ENCODE data around the gene KRT74.

The KRT74 gene

DNA sequence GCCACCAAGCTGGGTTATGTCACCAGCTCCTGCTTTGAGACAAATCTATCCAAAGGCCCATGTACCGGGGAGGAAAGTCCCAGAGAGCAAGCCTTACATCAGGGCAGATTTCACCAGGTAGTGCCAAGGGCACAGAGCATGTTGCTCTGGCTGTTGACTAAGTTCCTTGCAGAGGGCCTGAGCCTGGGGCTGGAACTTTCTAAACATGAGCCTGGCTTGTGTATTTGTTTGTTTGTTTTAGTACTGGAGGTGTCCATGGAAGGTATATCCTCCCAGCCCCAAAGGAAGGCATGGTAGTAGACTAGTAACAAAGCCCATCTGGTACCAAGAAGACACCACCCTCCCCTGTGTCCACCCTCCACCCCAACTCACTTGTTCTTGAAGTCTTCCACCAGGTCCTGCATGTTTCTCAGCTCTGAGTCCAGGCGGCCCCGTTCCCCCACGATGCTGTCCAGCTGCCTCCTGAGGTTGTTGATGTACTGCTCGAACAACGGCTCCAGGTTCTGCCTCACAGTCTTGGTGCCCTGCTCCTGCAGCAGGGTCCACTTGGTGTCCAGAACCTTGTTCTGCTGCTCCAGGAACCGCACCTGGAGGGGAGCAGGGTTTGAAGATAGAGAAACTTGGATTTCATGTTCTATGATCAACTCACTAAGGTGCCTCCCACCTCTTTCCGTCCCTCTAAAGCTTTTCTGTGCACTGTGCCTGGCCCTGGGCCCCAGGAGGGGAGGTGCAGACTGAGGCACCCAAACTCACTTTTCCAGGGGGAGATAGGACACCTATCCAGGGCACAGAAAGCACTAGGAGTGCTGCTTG lies 54.9 kb downstream of the KRT74 start:
- H3K27me3 ChIP-seq (replicated peaks; ENCODE audit: control insufficient read depth, insufficient read depth, low read length, poor library complexity, severe bottlenecking), result no peaks in the 10 kb centered on the region
- no peak overlapping the region for H3K4me3 ChIP-seq (ENCODE audit: insufficient read depth, low read depth, low read length, poor library complexity, severe bottlenecking)
- H3K4me1 ChIP-seq (ENCODE audit: control insufficient read depth, insufficient read depth, low read length, poor library complexity, severe bottlenecking), result no peaks in the 10 kb centered on the region
- DNase-seq, result no peak
- no peaks in the 10 kb centered on the region for H3K9me3 ChIP-seq (ENCODE audit: control insufficient read depth, low read length)
- H3K36me3 ChIP-seq (ENCODE audit: control insufficient read depth, insufficient read depth, low read length), result no peaks in the 10 kb centered on the region
- H3K27ac ChIP-seq (ENCODE audit: insufficient read depth, low read length, poor library complexity, severe bottlenecking), result no peak overlapping the region

DNA sequence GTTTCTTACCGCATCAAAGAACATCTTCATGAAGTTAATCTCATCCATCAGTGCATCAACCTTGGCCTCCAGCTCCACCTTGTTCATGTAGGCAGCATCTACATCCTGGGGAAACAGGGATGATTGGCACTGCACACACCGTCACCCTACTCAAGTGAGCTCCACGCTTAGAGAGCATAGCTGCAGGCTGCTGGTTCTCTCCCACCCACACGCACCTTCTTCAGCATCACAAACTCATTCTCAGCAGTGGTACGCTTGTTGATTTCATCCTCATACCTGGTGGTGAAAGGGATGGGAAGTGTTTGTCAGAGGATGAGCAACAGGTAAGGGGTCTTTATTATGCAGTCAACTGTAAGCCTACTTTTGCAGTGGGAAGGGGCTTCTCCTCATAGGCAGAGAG lies 55.8 kb downstream of the KRT74 start:
- H3K27ac ChIP-seq (ENCODE audit: insufficient read depth, low read length, poor library complexity, severe bottlenecking), result no peak overlapping the region

DNA sequence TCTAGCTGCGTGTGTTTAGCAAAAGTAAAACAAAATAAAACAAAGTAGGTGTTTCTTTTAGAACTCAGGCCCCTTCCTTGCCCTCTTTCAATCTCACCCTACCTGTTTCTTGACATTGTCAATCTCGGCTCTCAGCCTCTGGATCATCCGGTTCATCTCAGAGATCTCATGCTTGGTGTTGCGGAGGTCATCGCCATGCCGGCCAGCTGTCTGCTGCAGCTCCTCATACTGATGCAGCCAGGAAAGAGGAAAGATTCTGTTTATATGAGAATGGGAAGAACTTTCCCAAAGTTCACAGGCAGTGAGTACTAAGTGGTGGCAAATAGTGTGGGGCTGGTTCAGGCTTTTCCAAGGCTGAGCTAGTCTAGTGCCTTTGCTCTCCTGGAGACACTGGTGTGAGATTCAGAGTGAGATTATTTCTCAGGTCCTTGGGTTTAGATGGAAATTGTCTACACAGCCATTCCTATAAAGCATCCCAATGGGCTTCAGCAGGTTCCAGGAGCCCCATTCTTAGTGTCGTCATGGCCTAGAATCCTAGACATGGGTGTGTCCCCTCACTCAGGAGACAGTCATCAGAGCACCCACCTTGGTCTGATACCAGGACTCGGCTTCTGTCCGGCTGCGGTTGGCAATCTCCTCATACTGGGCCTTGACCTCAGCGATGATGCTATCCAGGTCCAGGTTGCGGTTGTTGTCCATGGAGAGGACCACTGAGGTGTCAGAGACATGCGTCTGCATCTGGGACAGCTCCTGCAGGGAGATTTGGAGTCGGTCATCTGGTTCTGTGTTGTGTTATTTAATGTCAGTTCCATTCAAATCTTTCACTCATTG lies 56.4 kb downstream of the KRT74 start:
- no peak overlapping the region for H3K4me3 ChIP-seq (ENCODE audit: insufficient read depth, low read depth, low read length, poor library complexity, severe bottlenecking)
- H3K9me3 ChIP-seq (ENCODE audit: control insufficient read depth, low read length), result no peaks in the 10 kb centered on the region
- H3K4me1 ChIP-seq (ENCODE audit: control insufficient read depth, insufficient read depth, low read length, poor library complexity, severe bottlenecking), result no peaks in the 10 kb centered on the region
- H3K27me3 ChIP-seq (replicated peaks; ENCODE audit: control insufficient read depth, insufficient read depth, low read length, poor library complexity, severe bottlenecking), result no peaks in the 10 kb centered on the region
- DNase-seq, result no peak
- H3K27ac ChIP-seq (ENCODE audit: insufficient read depth, low read length, poor library complexity, severe bottlenecking), result no peak overlapping the region
- H3K36me3 ChIP-seq (ENCODE audit: control insufficient read depth, insufficient read depth, low read length), result no peaks in the 10 kb centered on the region

More for the DNA sequence above, 55.8 kb downstream of the KRT74 start:
- no peak for DNase-seq
- Histone ChIP-seq H3K4me3 (ENCODE audit: insufficient read depth, low read depth, low read length, poor library complexity, severe bottlenecking) (no peak overlapping the region), H3K9me3 (ENCODE audit: control insufficient read depth, low read length) (no peaks in the 10 kb centered on the region), H3K4me1 (ENCODE audit: control insufficient read depth, insufficient read depth, low read length, poor library complexity, severe bottlenecking) (no peaks in the 10 kb centered on the region), H3K27me3 (replicated peaks; ENCODE audit: control insufficient read depth, insufficient read depth, low read length, poor library complexity, severe bottlenecking) (no peaks in the 10 kb centered on the region), H3K36me3 (ENCODE audit: control insufficient read depth, insufficient read depth, low read length) (no peaks in the 10 kb centered on the region)

DNA sequence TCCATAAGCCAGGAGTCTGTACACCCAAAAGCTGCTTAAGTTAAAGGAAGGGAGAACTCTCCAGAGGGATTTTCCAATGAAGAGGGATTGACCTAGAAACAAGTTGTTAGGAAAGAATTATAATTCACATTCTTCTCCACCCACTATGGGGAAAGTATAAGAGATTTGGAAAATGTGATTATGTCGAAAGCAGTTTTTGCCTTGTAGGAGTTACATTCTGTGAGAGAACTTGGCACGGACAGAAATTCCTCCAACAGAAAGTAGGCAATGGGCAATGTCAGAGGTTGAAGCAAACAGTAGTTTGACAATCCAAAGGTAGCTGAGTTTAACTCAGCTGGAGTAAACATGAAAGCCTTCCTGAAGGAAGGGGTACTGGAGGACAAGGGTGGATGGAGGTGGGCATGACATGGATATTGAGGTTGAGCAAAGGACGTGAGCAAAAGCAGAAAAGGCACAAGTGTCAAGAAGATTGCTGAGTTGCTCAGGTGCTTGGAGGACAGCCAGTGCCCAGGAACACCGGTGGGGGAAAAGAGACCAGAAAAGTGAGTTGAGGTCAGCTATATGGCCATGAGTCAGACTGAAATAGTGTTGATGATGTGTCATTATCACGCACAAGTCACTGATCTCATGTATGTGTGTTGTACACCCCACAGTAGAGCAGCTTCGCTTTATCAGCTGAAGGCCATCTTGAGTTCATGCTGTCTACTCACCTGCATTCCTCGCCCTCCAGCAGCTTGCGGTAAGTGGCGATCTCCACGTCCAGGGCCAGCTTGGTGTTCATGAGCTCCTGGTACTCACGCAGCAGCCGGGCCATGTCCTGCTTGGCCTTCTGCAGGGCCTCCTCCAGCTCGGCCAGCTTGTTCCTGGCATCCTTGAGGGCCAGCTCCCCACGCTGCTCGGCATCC lies 57.5 kb downstream of the KRT74 start:
- no peaks in the 10 kb centered on the region for H3K27me3 ChIP-seq (replicated peaks; ENCODE audit: control insufficient read depth, insufficient read depth, low read length, poor library complexity, severe bottlenecking)
- H3K4me1 ChIP-seq (ENCODE audit: control insufficient read depth, insufficient read depth, low read length, poor library complexity, severe bottlenecking), result no peaks in the 10 kb centered on the region
- DNase-seq, result no peak
- H3K9me3 ChIP-seq (ENCODE audit: control insufficient read depth, low read length), result peaks cover 3% of the 10 kb centered on the region
- no peaks in the 10 kb centered on the region for H3K36me3 ChIP-seq (ENCODE audit: control insufficient read depth, insufficient read depth, low read length)
- no peak overlapping the region for H3K27ac ChIP-seq (ENCODE audit: insufficient read depth, low read length, poor library complexity, severe bottlenecking)
- H3K4me3 ChIP-seq (ENCODE audit: insufficient read depth, low read depth, low read length, poor library complexity, severe bottlenecking), result no peak overlapping the region

Measured in effector memory CD4-positive, alpha-beta T cell (primary cell).